A549 treated with AZD9567 at 1 μM for 4 hours (cell line): ENCODE data around the gene AGAP9. TPM values are rescaled to one million over a fixed set of nuclear protein-coding genes. Genes with fewer than 3 reads are reported as not detected.

Experiments
- total RNA-seq: library from RNA; stranded (reverse); fragments of 200-300 nt; extraction: Qiagen RNA extraction; gene quantifications from 5 replicates; pipeline ENCODE4 v1.2.3, GENCODE V29; 2022; ENCODE audit not compliant: insufficient read depth

The AGAP9 gene
- 7.5 to 12.6 TPM (median 11.7 TPM) in 5 replicates for total RNA-seq

GRCh38 chr10:47523475-47523874 is at the start of gene AGAP9:
AGAP9 (minus strand) TSS chr10:47523638; CDS start chr10:47523526, 112 bp downstream.

GRCh38 chr10:47491600-47491999 is 31.8 kb downstream of the AGAP9 start, which contains the start of gene FAM25G:
FAM25G (minus strand) TSS chr10:47491700; CDS start chr10:47491674, 26 bp downstream.

GRCh38 chr10:47483923-47484322 is 39.5 kb downstream of the AGAP9 start, which contains the start of gene ANXA8:
ANXA8 (minus strand) TSS chr10:47484115; CDS start chr10:47483933, 182 bp downstream.

Other genes starting within 250 kb of the AGAP9 start
- 0.05 TPM in 3 of 5 replicates, not detected in the others for gene GDF10, start 223.4 kb downstream of the AGAP9 start, total RNA-seq
- not detected in 5 replicates for gene GDF2, start 201.2 kb downstream of the AGAP9 start, total RNA-seq
- gene RBP3, start 175.3 kb downstream of the AGAP9 start, total RNA-seq = not detected in 5 replicates
- 11.7 to 13.9 TPM (median 12.4 TPM) in 5 replicates for gene ZNF488, start 139.3 kb downstream of the AGAP9 start, total RNA-seq
- 25.9 to 38.0 TPM (median 26.7 TPM) in 5 replicates for gene ANXA8, start 39.5 kb downstream of the AGAP9 start, total RNA-seq
- gene FAM25G, start 31.9 kb downstream of the AGAP9 start, total RNA-seq = 0.87 to 0.88 TPM in 2 of 5 replicates, not detected in the others
- 2.6 to 4.1 TPM (median 3.5 TPM) in 5 replicates for gene SYT15B, start 240.0 kb upstream of the AGAP9 start, total RNA-seq